HepG2 (cell line): Measurements from ENCODE around the gene NDUFAF8.

Source experiments
- ATF2 ChIP-seq: sonication (generic); formaldehyde crosslinking; IDR thresholded peaks from 2 replicates; pipeline ENCODE4 v1.4.0; 2020; ENCODE audit warnings: missing genetic modification reagents
- ETV6 ChIP-seq: sonication (generic); formaldehyde crosslinking; conservative IDR thresholded peaks from 2 replicates; pipeline ENCODE4 v1.4.0; 2020; ENCODE audit warnings: missing genetic modification reagents
- HOMEZ ChIP-seq: IDR thresholded peaks from 2 replicates; pipeline ENCODE4 v1.6.1; 2016; ENCODE audit warnings: low read depth
- MXI1 ChIP-seq: IDR thresholded peaks from 3 replicates; pipeline ENCODE4 v1.6.1; 2012; ENCODE audit warnings: low read depth, low read length, inconsistent platforms, borderline replicate concordance
- NKX3-1 ChIP-seq: sonication (generic); formaldehyde crosslinking; IDR thresholded peaks from 2 replicates; pipeline ENCODE4 v1.5.0; 2020; ENCODE audit warnings: missing genetic modification reagents
- NPAS2 ChIP-seq: sonication (generic); formaldehyde crosslinking; IDR thresholded peaks from 2 replicates; pipeline ENCODE4 v1.8.0; 2022; ENCODE audit warnings: mild to moderate bottlenecking, missing genetic modification reagents, borderline replicate concordance
- POLR2AphosphoS2 ChIP-seq: IDR thresholded peaks from 2 replicates; pipeline ENCODE4 v1.6.1; 2011; ENCODE audit warnings: low read depth, low read length, improper control_type of control experiment
- ZNF12 ChIP-seq: sonication (generic); formaldehyde crosslinking; IDR thresholded peaks from 2 replicates; pipeline ENCODE4 v1.5.0; 2020; ENCODE audit warnings: missing genetic modification reagents
- ZNF121 ChIP-seq: sonication (generic); formaldehyde crosslinking; IDR thresholded peaks from 2 replicates; pipeline ENCODE4 v1.5.0; 2020; ENCODE audit warnings: mild to moderate bottlenecking, missing genetic modification reagents

GRCh38 chr17:81228420-81228819 is 10.7 kb upstream of the NDUFAF8 start:
- TF ChIP-seq MXI1 = no peak
- no peak for TF ChIP-seq NPAS2
- no peak for TF ChIP-seq POLR2AphosphoS2
- TF ChIP-seq ATF2 (CRISPR knock-in tag) = no peak
- no peak for TF ChIP-seq ETV6 (CRISPR knock-in tag)
- no peak for TF ChIP-seq HOMEZ
- no peak for TF ChIP-seq ZNF12 (CRISPR knock-in tag)
- TF ChIP-seq ZNF121 = no peak
- no peak for TF ChIP-seq NKX3-1 (CRISPR knock-in tag)
